Measurements from ENCODE around the gene EVA1A. TPM values are rescaled to one million over a fixed set of nuclear protein-coding genes. Genes with fewer than 3 reads are reported as not detected.

EVA1A gene
- total and polyA plus RNA-seq, 2 of the 8 experiments (the other 6 are each of a cell fraction or from before 2014, with no cell fraction given): 2.4 to 4.3 TPM

GRCh38 chr2:75592030-75592429 is 31.3 kb upstream of the EVA1A start:
- Histone ChIP-seq H4K5ac (ENCODE audit: insufficient read length, low read depth, low read length) (no peak overlapping the region), H2BK15ac (ENCODE audit: low read length) (no peak overlapping the region), H3K4me3 (ENCODE audit: extremely low read depth in 1 of 4, insufficient read depth in 2 of 4, low read depth in 3 of 4, low read length in 4 of 4) (no peak overlapping the region), H3K9ac (replicated peaks in 1 of 4; ENCODE audit: extremely low read depth in 1 of 4, low read depth in 3 of 4, low read length in 3 of 4) (no peak overlapping the region), H2BK5ac (ENCODE audit: low read depth, low read length) (no peak overlapping the region), H3K36me3 (ENCODE audit: control insufficient read depth in 2 of 4, insufficient read depth in 4 of 4, low read length in 3 of 4) (no peaks in the 10 kb centered on the region), H4K20me1 (replicated peaks in 1 of 2; ENCODE audit: control insufficient read depth in 1 of 2, insufficient read depth in 2 of 2, low read length in 2 of 2) (no peaks in the 10 kb centered on the region), H2BK12ac (ENCODE audit: low read depth, low read length) (no peak overlapping the region), H3K9me3 (ENCODE audit: insufficient read depth in 2 of 2, low read depth in 1 of 2, low read length in 1 of 2) (no peaks in the 10 kb centered on the region), H2BK120ac (replicated peaks; ENCODE audit: low read depth, low read length) (no peak overlapping the region), H3K18ac (ENCODE audit: extremely low read depth, low read length) (no peak overlapping the region), H3K4ac (replicated peaks; ENCODE audit: insufficient read length, low read depth, low read length) (no peak overlapping the region), H3K4me2 (ENCODE audit: insufficient read depth in 1 of 2, low read depth in 2 of 2, low read length in 2 of 2) (no peak overlapping the region), H3K79me1 (ENCODE audit: low read depth, low read length) (no peaks in the 10 kb centered on the region), H2AFZ (ENCODE audit: low read length) (0 out of 2 replicates have a peak overlapping the region, but pooled peaks have one; percentile 47), H3K27me3 (replicated peaks in 1 of 4; ENCODE audit: control insufficient read depth in 3 of 4, extremely low read depth in 1 of 4, insufficient read depth in 3 of 4, low read length in 3 of 4) (no peaks in the 10 kb centered on the region), H3K23ac (ENCODE audit: insufficient read length) (no peak overlapping the region), H3K27ac (ENCODE audit: low read depth, low read length) (no peak overlapping the region), H2BK20ac (ENCODE audit: low read length) (no peak overlapping the region), H3K56ac (replicated peaks; ENCODE audit: insufficient read length, low read depth, low read length) (no peak overlapping the region), H4K91ac (replicated peaks; ENCODE audit: insufficient read length, low read length) (no peak overlapping the region), H4K8ac (ENCODE audit: extremely low read depth, insufficient read depth, low read length) (no peak overlapping the region), H3K23me2 (ENCODE audit: low read depth, low read length) (no peaks in the 10 kb centered on the region), H2AK5ac (ENCODE audit: low read depth, low read length) (no peak overlapping the region), H3K79me2 (ENCODE audit: control insufficient read depth in 1 of 2, insufficient read depth in 2 of 2, low read length in 2 of 2) (no peaks in the 10 kb centered on the region), H3K14ac (ENCODE audit: insufficient read length) (no peak overlapping the region), H3K4me1 (replicated peaks in 1 of 4; ENCODE audit: control insufficient read depth in 3 of 4, insufficient read depth in 4 of 4, low read length in 3 of 4) (no peaks in the 10 kb centered on the region)
- CTCF ChIA-PET (ENCODE audit: partially characterized antibody): interaction anchor here (1.8 kb wide), 1 partner anchor 17 kb away, joined by 7 read pairs; no protein-coding TSS in a partner anchor
- no peak for DNase-seq (ENCODE audit: low read depth in 1 of 2, low spot score in 2 of 2)
- POLR2A ChIA-PET (ENCODE audit: partially characterized antibody): no interaction called here
- no peak for FAIRE-seq
- WGBS, 2 experiments (ENCODE audit: extremely low coverage in 1 of 2, insufficient coverage in 1 of 2, insufficient read length in 1 of 2, insufficient replicate concordance in 2 of 2, low coverage in 1 of 2, low lambda C conversion rate in 2 of 2, missing lambda C conversion rate in 1 of 2): 87% methylated on average over 4 of the region's 4 CpGs; no CpG with 5 or more reads in 1 of the 2 experiments
- no peak for TF ChIP-seq HDAC2 (IDR thresholded peaks at IDR 0.05; ENCODE audit: borderline replicate concordance in 1 of 2, low read depth in 2 of 2, low read length in 2 of 2)
- no peak for TF ChIP-seq CEBPB (IDR thresholded peaks at IDR 0.05; ENCODE audit: low read depth, low read length)
- no peak for TF ChIP-seq CTBP2 (IDR thresholded peaks at IDR 0.05; ENCODE audit: borderline replicate concordance, insufficient read depth, insufficient read length, low read length)
- TF ChIP-seq SP2 (IDR thresholded peaks at IDR 0.05; ENCODE audit: low read length): no peak
- TF ChIP-seq SIRT6 (IDR thresholded peaks at IDR 0.05; ENCODE audit: low read length): no peak

All from H1 (cell line).